Esophagus squamous epithelium (tissue), 4 donors: ENCODE results near the gene NLRC5.

Experiments used
- CTCF ChIP-seq, 6 experiments: fragments of 450-650 bp in 4 of 6; fragments of 200-600 bp in 2 of 6; sonication (generic) in 2 of 6; IDR thresholded peaks; one replicate each; pipeline ENCODE4 v1.5.1; 2016 to 2019; ENCODE audit warnings: antibody characterized with exemption in 6 of 6, mild to moderate bottlenecking in 4 of 6, moderate library complexity in 4 of 6
- POLR2A ChIP-seq, 4 donors: fragments of 450-650 bp; IDR thresholded peaks; one replicate each; pipeline ENCODE4 v1.6.1; 2017; ENCODE audit warnings: antibody characterized with exemption in 4 of 4, mild to moderate bottlenecking in 4 of 4, moderate library complexity in 3 of 4

- TF ChIP-seq CTCF (IDR thresholded peaks at IDR 0.05): no peak
- TF ChIP-seq POLR2A (IDR thresholded peaks at IDR 0.05): no peak
These were observed 41.1 kb upstream of the NLRC5 start for GRCh38 chr16:56948234-56948633.
